NCI-H146 treated with DMSO at 0.1 percent for 48 hours (cell line): ENCODE data around the gene FANCC.

ENCODE experiments used
- DNase-seq: peaks from one replicate; lab custom pipeline; 2025; ENCODE audit not compliant: unreplicated experiment; lab: John Stamatoyannopoulos, UW

The FANCC gene

GRCh38 chr9:95089257-95090022 is 228.1 kb downstream of the FANCC start:
- DNase-seq: no peak

DNA sequence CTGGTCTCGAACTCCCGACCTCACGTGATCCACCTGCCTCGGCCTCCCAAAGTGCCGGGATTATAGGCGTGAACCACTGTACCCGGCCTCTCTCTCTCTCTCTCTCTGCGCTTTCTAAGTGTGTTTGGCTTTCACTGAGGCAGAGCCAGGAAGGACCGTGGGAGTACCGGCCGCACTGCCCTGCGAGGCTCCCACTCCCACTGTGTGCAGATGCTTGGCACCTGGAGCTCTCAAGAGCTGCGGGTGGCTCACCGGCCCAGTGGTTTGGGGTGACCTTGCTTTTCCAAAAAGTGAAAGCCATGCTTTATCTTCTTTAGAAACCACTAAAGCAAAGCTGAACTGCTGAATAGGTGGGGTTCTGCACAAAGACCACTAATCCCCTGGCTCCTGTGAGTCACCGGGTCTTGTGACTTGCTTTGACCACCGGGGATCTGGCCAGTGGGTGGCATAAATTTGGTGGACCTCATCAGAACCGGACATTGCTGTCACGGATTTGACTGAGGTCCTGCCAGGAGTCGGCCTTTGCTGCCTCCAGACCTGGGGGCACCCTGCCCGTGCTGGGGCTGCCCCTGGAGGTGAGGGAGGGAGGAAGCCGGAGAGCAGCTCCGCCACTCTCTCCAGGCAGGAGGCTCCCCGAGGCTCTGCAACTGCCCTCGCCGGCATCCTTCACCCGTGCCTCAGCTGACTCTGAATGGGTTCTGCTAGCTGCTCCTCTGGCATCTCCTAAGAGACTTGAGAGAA is 228.9 kb downstream of the FANCC start:
- DNase-seq: no peak

DNA sequence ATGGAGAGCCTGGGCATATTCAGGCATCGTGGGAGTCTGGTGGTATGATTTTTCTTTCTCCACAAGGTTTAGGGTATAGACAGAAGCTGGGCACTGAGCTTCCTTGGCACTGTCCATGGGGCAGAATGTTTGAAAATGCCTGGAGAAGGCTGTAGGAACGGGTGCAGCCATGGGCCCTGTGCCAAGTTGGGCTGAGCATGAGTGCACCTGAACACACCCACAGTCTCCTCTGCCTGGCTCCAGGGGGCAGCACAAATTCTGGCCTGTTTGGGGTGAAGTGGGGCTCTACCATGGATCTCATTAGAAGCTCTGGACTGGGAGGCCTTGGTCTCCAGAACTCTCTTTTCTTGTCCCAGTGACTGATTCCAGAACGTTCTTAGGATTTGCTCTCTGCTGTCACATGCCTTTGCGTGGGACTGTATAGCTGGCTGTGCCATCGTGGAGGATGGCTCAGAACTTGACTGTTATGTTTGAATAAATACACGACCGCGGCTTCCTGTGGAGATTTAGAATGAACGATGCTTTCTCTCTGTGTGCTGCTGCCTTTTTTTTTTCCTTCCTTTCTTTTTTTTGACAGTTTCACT is 229.8 kb downstream of the FANCC start:
- no peak for DNase-seq

DNA sequence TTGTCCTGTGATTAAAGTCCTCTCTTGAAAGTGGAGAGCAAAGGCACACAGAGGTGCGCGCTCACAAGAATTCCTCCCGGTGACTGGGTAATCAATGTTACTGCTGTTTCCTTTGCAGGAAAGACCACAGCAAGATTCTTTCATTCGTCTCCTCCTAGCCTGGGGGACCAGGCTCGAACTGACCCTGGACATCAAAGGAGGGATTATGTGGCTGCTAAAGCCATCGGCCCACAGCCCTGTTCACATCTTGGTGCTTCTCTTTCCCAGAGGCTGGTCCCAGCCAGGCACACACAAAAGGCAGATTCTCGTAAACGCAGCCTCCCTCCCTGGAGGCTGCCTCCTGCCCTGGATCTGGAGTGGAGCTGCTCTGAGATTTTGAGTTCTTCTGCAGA is 230.9 kb downstream of the FANCC start:
- no peak for DNase-seq

DNA sequence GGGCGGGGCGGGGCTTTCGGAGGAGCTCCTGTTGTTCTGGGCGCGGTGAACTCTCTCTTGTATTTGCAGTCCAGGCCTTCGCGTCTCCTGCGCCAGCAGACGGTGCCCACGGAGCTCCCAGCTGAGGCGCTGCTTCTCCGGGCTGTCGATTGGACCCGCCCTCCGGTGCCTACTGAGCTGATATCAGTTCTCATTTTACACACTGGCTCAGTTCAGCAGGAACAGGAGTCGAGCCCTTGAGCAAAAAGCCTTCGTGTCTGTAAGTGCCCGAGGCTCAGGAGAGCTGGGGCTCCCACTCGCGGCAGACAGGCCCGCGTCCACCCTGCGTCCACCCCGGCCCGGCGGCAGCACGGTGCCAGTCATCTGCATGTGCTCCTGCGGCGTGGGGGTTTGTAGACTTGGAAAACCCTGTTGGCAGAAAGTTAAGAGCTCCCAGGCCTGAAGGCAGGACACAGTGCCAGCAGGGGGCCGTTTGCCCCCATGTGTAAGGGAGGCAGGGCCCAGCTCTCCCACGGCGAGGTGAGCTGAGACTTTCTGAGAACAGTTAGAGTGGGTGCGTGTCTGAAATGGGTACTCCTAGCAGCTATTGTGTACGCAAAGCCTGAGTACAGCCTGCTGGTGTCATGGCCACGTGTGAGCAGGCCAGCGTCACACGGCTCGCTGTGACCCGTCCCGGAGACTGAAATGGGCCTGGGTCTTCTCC is 231.5 kb downstream of the FANCC start:
- no peak for DNase-seq

- DNase-seq: no peak
These were observed 232.3 kb downstream of the FANCC start for GRCh38 chr9:95085036-95085770.

- no peak for DNase-seq
These were observed 233.1 kb downstream of the FANCC start for GRCh38 chr9:95084254-95084934.

DNA sequence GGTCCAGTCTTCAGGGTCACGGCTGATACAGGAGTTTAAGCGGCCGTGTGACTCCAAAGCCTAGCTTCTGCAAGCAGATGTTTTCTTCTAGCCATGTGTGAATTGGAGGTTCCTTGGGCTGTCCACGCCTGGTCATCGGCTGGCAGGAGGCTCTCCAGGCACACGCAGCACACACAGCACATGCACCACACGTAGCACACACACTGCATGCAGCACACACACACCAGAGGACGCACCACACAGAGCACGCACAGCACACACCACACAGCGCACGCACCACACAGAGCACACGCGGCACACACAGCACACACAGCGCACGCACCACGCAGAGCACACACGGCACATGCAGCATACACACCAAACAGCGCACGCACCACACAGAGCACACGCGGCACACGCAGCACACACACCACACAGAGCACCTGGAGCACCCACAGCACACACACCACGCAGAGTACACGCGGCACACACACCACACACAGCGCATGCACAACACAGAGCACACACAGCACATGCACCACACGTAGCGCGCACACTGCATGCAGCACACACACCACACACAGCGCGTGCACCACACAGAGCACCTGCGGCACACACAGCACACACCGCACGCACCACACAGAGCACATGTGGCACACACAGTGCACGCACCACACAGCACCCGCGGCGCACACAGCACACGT is 234.3 kb downstream of the FANCC start:
- DNase-seq: no peak

- no peak for DNase-seq
These were observed 235.0 kb downstream of the FANCC start for GRCh38 chr9:95082401-95083084.

DNA sequence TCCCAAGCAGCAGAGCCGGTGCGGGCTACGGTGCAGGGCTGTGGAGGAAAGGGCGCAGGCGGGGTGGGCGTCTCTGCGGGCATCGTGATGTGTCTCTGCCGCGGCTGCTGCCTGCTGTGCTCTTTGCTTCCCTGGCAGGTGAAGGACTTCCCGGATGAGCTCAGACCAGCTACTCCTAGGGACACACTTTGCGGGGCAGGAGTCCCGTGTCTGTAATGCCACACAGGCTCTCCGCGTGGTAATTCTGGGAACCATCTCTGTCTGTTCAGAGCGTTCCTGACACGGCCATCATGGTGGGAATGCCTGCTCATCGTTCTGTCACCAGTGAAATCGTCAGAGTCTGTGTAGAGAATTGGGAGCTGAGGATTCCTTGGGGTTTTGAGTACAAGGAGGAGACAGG is 235.5 kb downstream of the FANCC start:
- DNase-seq: no peak

GRCh38 chr9:95080961-95081647 is 236.4 kb downstream of the FANCC start:
- DNase-seq: no peak

GRCh38 chr9:95079461-95079860 is 238.0 kb downstream of the FANCC start:
- no peak for DNase-seq

GRCh38 chr9:95078939-95079338 is 238.6 kb downstream of the FANCC start:
- no peak for DNase-seq

GRCh38 chr9:95078511-95078910 is 239.0 kb downstream of the FANCC start:
- DNase-seq: no peak

GRCh38 chr9:95077766-95078370 is 239.6 kb downstream of the FANCC start:
- no peak for DNase-seq

DNA sequence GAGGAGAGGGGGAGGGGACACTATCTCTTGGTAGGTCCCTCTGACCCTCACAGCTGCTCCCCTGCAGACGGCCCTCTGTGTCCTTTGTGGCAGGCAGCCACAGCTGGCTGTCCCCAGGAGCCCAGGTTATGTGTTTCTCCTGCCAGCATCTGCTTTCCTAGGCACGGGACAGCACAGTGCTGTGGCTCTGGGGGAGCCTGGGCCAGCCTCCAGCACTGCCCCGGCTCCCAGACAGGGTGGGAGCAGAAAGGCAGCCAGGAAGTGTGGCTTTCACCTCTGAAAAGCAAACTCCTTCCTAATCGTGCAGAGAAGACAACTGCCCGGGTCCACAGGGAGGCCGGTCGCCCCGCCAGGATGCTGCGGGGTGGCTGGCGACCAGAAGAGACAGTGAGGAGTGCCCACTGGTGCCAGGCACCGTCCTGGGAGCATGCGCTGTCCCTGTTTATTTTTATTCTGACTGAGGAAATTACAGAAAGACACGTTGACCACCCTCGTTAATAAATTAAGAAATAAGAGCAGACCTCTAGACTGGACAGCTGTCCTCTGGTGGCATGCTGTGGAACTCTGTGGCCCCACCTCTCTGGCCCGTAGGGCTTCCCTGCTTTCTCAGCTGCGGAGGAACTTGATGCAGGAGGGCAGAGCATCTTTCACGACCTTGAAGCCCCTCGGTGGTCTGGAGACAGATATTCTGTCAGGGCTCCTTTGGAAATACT is 240.3 kb downstream of the FANCC start:
- no peak for DNase-seq

- no peak for DNase-seq
These were observed 240.8 kb downstream of the FANCC start for GRCh38 chr9:95076696-95077052.

GRCh38 chr9:95075700-95076099 is 241.8 kb downstream of the FANCC start:
- DNase-seq: no peak
